ENCODE data around the gene TMEM247. TPM values are rescaled to one million over a fixed set of nuclear protein-coding genes. Genes with fewer than 3 reads are reported as not detected.
"Not testable (repeated sequence)": the region's sequence is repeated elsewhere in the genome, so short reads cannot be mapped to it uniquely, and the experiment has no call there.

The TMEM247 gene
- polyA plus RNA-seq, 1 donor: not detected

GRCh38 chr2:46459694-46460093, 19.7 kb upstream of the TMEM247 start:
- DNase-seq: no peak

- no peak for DNase-seq
Measured at GRCh38 chr2:46460241-46460921, 19.0 kb upstream of the TMEM247 start.

- DNase-seq: peak; percentile 78
Measured at GRCh38 chr2:46461011-46461674, 18.2 kb upstream of the TMEM247 start.

GRCh38 chr2:46461709-46462171, 17.6 kb upstream of the TMEM247 start:
- DNase-seq: no peak

GRCh38 chr2:46462936-46463335, 16.4 kb upstream of the TMEM247 start:
- no peak for DNase-seq

GRCh38 chr2:46469116-46469515, 10.2 kb upstream of the TMEM247 start:
- DNase-seq: no peak

GRCh38 chr2:46469700-46470099, 9.7 kb upstream of the TMEM247 start:
- no peak for DNase-seq

- DNase-seq: no peak
Measured at GRCh38 chr2:46470114-46470628, 9.2 kb upstream of the TMEM247 start.

- no peak for DNase-seq
Measured at GRCh38 chr2:46471019-46471583, 8.3 kb upstream of the TMEM247 start.

GRCh38 chr2:46471697-46472096, 7.7 kb upstream of the TMEM247 start:
- no peak for DNase-seq

GRCh38 chr2:46472165-46472564, 7.2 kb upstream of the TMEM247 start:
- DNase-seq: not testable (repeated sequence)

- not testable (repeated sequence) for DNase-seq
Measured at GRCh38 chr2:46477462-46477861, 1.9 kb upstream of the TMEM247 start.

- DNase-seq: no peak
Measured at GRCh38 chr2:46477925-46478324, 1.4 kb upstream of the TMEM247 start.

GRCh38 chr2:46480562-46480961, 1.2 kb downstream of the TMEM247 start:
- no peak for DNase-seq

- DNase-seq: no peak
Measured at GRCh38 chr2:46481198-46482193, 2.1 kb downstream of the TMEM247 start.

- no peak for DNase-seq
Measured at GRCh38 chr2:46482490-46482889, 3.1 kb downstream of the TMEM247 start.

GRCh38 chr2:46485002-46485401, 5.6 kb downstream of the TMEM247 start:
- no peak for DNase-seq

GRCh38 chr2:46486436-46486835, 7.1 kb downstream of the TMEM247 start:
- DNase-seq: no peak

GRCh38 chr2:46487667-46488335, 8.4 kb downstream of the TMEM247 start:
- no peak for DNase-seq

GRCh38 chr2:46488389-46488788, 9.0 kb downstream of the TMEM247 start:
- DNase-seq: no peak

- DNase-seq: no peak
Measured at GRCh38 chr2:46489423-46490174, 10.2 kb downstream of the TMEM247 start.
